Smooth muscle cell (in vitro differentiated cells): Measurements from ENCODE around the gene PAN3. TPM values are rescaled to one million over a fixed set of nuclear protein-coding genes. Genes with fewer than 3 reads are reported as not detected.

Experiments
- DNase-seq: peaks from one replicate; lab custom pipeline; 2025; ENCODE audit not compliant: unreplicated experiment; lab: John Stamatoyannopoulos, UW
- H2AFZ ChIP-seq: fragments of 200-600 bp; sonication (generic); 2 replicates; pipeline ENCODE4 v1.6.0; 2016; ENCODE audit warnings: antibody characterized with exemption, low read depth, mild to moderate bottlenecking
- H3F3A ChIP-seq: fragments of 200-600 bp; sonication (generic); 2 replicates; pipeline ENCODE4 v1.6.0; 2017; ENCODE audit warnings: antibody characterized with exemption, low read depth
- H3K27ac ChIP-seq: fragments of 200-600 bp; sonication (generic); 2 replicates; pipeline ENCODE4 v1.5.1; 2016; ENCODE audit warnings: low read depth, mild to moderate bottlenecking
- H3K27me3 ChIP-seq: fragments of 200-600 bp; sonication (generic); 2 replicates; pipeline ENCODE4 v1.6.1; 2016; ENCODE audit warnings: low read depth, mild to moderate bottlenecking
- H3K36me3 ChIP-seq: fragments of 200-600 bp; sonication (generic); 2 replicates; pipeline ENCODE4 v1.5.1; 2016; ENCODE audit warnings: low read depth
- H3K4me1 ChIP-seq: fragments of 200-600 bp; sonication (generic); 2 replicates; pipeline ENCODE4 v1.5.1; 2016; ENCODE audit warnings: low read depth
- H3K4me2 ChIP-seq: fragments of 200-600 bp; sonication (generic); 2 replicates; pipeline ENCODE4 v1.6.0; 2016; ENCODE audit warnings: mild to moderate bottlenecking
- H3K4me3 ChIP-seq: fragments of 200-600 bp; sonication (generic); 2 replicates; pipeline ENCODE4 v1.5.1; 2016; ENCODE audit warnings: mild to moderate bottlenecking
- H3K79me2 ChIP-seq: fragments of 200-600 bp; sonication (generic); 2 replicates; pipeline ENCODE4 v1.6.0; 2016; ENCODE audit warnings: low read depth, mild to moderate bottlenecking
- H3K9ac ChIP-seq: fragments of 200-600 bp; sonication (generic); 2 replicates; pipeline ENCODE4 v1.6.0; 2016; ENCODE audit warnings: low read depth
- H3K9me3 ChIP-seq: fragments of 200-600 bp; sonication (generic); replicated peaks from 2 replicates; pipeline ENCODE4 v1.5.1; 2016; ENCODE audit warnings: low read depth
- H4K20me1 ChIP-seq: fragments of 200-600 bp; sonication (generic); 2 replicates; pipeline ENCODE4 v1.6.0; 2016; ENCODE audit warnings: low read depth
- WGBS: methylation state at CpG from one replicate; pipeline ENCODE4 v1.1.7; 2016; ENCODE audit warnings: low lambda C conversion rate; 5-methylcytosine and 5-hydroxymethylcytosine counted together
- polyA plus RNA-seq: library from polyadenylated mRNA; unstranded; fragments of >200 nt; fragmentation: Nextera tagmentation; extraction: Ambion mirVana; gene quantifications from 2 replicates; pipeline ENCODE4 v1.2.1, GENCODE V29; 2016
- total RNA-seq: library from RNA; depleted of rRNA; stranded (reverse); fragments of >200 nt; gene quantifications from 2 replicates; pipeline ENCODE4 v1.2.3, GENCODE V29; 2014
- TF ChIP-seq, protein P1 (sequence below): fragments of 200-600 bp; sonication (generic); IDR thresholded peaks from 2 replicates; pipeline ENCODE4 v1.5.1; 2017; ENCODE audit warnings: borderline replicate concordance, mild to moderate bottlenecking, antibody characterized with exemption; ENCODE audit not compliant: insufficient read depth, poor library complexity, severe bottlenecking

PAN3 gene
- total and polyA plus RNA-seq, 2 experiments from 2014 or later = 2.9 to 28.2 TPM

DNA sequence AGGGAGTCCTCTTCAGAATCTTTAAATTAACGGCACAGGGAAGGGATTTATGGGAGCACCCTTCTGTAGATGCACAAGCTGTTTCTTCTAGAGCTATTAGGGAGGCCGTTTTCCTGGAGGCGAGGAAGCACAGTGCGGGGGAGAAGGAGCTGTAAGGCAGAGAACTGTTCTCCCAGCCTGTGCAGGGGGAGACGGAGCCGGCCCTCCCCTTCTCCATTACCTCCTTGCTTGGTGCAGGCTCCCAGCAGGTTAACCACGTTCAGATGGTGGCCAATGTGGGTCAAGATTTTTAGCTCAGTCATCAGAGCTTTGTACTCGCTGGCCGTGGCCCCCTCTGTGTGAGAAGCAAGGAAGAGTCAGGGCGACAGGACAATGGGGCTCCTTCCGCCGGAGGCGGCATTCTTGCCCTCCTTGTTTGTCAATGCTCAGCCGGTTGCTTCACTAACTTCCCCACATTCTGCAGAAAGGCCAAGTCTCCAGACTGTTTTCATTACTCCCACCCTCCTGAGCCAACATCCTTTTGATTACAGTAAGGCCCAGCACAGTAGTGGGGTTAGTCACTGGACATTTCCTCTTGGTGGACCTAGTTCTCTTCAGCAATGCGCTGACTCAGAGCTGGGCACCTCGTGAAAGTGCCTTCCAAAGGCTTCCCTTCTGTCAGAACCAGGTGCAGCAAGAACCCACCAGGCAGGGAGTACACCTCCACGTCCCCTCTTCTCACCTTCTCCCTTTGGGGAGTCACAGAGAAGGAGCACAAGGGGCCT, 191.2 kb downstream of the PAN3 start:
- Histone ChIP-seq H3K4me3 (no peak overlapping the region), H3K36me3 (no peaks in the 10 kb centered on the region), H3F3A (peaks cover 26% of the 10 kb centered on the region), H3K9me3 (no peaks in the 10 kb centered on the region), H3K4me2 (peak overlapping the region; percentile 57), H3K79me2 (no peaks in the 10 kb centered on the region), H2AFZ (no peak overlapping the region), H3K9ac (peak overlapping the region; percentile 47), H3K27ac (peak overlapping the region; percentile 89), H4K20me1 (no peaks in the 10 kb centered on the region), H3K4me1 (peaks cover 9% of the 10 kb centered on the region), H3K27me3 (no peaks in the 10 kb centered on the region)
- TF ChIP-seq, protein P1, sequence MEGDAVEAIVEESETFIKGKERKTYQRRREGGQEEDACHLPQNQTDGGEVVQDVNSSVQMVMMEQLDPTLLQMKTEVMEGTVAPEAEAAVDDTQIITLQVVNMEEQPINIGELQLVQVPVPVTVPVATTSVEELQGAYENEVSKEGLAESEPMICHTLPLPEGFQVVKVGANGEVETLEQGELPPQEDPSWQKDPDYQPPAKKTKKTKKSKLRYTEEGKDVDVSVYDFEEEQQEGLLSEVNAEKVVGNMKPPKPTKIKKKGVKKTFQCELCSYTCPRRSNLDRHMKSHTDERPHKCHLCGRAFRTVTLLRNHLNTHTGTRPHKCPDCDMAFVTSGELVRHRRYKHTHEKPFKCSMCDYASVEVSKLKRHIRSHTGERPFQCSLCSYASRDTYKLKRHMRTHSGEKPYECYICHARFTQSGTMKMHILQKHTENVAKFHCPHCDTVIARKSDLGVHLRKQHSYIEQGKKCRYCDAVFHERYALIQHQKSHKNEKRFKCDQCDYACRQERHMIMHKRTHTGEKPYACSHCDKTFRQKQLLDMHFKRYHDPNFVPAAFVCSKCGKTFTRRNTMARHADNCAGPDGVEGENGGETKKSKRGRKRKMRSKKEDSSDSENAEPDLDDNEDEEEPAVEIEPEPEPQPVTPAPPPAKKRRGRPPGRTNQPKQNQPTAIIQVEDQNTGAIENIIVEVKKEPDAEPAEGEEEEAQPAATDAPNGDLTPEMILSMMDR = no peak
- no peak for DNase-seq
- whole genome bisulfite sequencing = 39% methylated on average over 17 of the region's 17 CpGs

DNA sequence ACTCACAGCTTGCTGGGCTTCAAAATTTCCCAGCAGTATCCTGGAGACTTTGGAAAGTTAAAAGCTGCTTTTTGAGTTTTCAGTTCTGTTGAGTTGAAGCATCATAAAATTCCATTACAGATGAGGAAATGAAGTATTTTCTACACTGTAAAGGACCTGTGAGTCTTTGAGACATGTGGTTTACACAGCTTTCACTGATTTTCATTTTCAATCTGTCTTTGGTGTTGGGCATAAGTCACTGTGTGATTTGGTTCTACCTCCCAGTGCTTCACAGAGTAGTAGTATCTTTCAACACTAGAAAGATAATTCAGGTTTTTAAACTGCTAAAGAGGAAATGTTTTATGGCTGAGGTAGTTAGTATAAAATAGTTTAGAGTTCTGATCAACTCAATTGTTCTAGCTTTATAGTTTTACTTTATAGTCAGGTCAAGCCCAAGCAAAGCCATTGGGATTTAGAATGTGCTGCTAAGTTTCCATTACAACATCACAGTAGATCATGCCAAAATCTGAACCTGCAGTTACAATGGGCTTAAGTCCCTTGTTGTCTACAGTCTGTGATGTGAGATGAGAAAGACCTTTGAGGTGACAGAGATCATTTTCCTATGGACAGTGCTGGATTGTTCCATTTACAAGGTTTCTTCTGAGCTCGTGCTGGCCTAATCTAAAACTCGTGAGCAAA, 195.0 kb downstream of the PAN3 start:
- H3K4me3 ChIP-seq = no peak overlapping the region
- H3K9me3 ChIP-seq = no peaks in the 10 kb centered on the region
- H3K4me2 ChIP-seq = no peak overlapping the region
- TF ChIP-seq, protein P1 = no peak
- no peak overlapping the region for H2AFZ ChIP-seq
- H3K27me3 ChIP-seq = no peaks in the 10 kb centered on the region
- no peaks in the 10 kb centered on the region for H3K36me3 ChIP-seq
- H3K9ac ChIP-seq = no peak overlapping the region
- H3K27ac ChIP-seq = no peak overlapping the region
- WGBS = 65% methylated on average over 2 of the region's 2 CpGs
- H4K20me1 ChIP-seq = no peaks in the 10 kb centered on the region
- peaks cover 29% of the 10 kb centered on the region for H3F3A ChIP-seq
- H3K4me1 ChIP-seq = peaks cover 6% of the 10 kb centered on the region
- no peak for DNase-seq
- no peaks in the 10 kb centered on the region for H3K79me2 ChIP-seq

DNA sequence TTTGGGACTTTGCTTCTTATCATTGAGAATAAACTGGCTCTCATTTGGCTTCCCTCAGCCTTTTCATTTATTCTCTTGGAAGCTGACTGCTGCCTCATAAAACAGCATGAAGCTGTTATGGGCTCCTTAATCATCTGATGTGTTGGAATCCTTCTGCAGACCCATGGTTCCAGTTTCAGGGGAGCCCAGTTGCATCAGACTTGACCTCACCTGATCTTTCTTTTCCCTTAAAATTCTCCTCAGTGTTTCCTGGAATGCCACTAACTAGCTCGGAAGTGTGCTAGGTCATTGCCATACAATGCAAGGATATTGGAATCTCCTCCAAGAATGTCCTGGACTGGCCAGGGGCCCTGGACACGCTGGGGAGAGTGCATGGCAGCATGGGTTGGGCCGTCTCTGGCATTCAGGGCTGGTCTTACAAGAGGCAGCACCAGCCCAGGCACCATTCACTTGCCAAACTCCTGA, 197.9 kb downstream of the PAN3 start:
- Histone ChIP-seq H3K4me1 (no peaks in the 10 kb centered on the region), H3K36me3 (no peaks in the 10 kb centered on the region), H3K4me2 (peak overlapping the region; percentile 19), H3K27ac (peak overlapping the region; percentile 35), H3K9me3 (no peaks in the 10 kb centered on the region), H3K4me3 (no peak overlapping the region), H4K20me1 (no peaks in the 10 kb centered on the region), H3K79me2 (no peaks in the 10 kb centered on the region), H3F3A (peaks cover 25% of the 10 kb centered on the region), H3K9ac (no peak overlapping the region), H2AFZ (no peak overlapping the region), H3K27me3 (no peaks in the 10 kb centered on the region)
- TF ChIP-seq, protein P1 = no peak
- DNase-seq = no peak
- 66% methylated on average over 3 of the region's 3 CpGs for WGBS
